Globus pallidus (tissue), 1 donor: ENCODE data around the gene ASCL5.
A peak's percentile ranks its signal among the peaks of the same experiment; 100 is the strongest.
"Not testable (repeated sequence)": the region's sequence is repeated elsewhere in the genome, so short reads cannot be mapped to it uniquely, and the experiment has no call there.

Experiments
- DNase-seq: peaks from one replicate; pipeline ENCODE4 v3.0.0-alpha.2; 2015; ENCODE audit warnings: low spot score

ASCL5 gene, protein sequence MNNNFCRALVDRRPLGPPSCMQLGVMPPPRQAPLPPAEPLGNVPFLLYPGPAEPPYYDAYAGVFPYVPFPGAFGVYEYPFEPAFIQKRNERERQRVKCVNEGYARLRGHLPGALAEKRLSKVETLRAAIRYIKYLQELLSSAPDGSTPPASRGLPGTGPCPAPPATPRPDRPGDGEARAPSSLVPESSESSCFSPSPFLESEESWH

DNA sequence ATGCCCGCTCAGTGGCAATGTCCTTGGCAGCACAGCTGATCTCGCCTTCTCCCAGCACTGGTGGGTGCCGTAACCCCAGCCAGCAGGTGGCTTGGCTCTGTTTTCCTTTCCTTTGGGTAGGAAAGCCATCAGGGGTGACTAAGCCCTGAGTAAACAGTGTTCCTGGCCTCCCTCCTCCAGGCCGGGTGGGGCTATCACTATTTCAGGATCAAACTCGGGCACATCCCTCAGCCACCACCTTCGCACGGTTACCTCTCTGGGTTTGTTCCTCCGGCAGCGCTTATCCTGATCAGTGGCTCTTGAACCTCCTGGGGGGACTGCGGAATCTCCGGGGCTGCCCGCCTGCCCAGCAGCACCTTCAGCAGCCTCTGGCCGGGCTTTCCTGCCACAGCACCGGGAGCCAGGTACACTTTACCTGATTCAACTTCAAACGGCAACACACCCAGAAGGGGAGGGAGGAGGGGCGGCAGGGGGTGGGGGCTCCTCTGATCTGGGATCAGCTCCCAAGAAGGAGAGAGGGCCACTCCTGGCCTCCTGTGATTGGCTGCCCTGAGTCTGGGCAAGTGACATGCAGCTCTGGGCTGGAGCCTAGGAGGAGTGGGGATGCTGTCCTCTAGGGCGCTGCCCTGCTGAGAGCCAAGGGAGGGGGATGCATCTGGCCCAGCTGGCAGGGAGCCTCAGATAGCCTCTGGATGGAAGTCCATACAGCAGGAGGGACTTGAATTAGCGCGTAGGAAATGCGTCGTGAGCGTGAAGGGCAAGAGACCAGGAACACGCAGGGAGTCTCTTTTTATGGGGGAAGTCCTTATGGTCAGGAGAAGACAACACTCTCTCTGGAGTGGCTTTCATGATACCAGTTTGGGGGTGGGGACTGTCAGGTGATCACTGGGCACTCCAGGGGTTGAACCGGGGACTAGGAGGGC is at the start of gene ASCL5:
Gene ASCL5 (minus strand): TSS at position 353 of the 923 bp plus-strand sequence. CDS start 11,812 bp downstream, outside the sequence.
- no peak for DNase-seq

DNA sequence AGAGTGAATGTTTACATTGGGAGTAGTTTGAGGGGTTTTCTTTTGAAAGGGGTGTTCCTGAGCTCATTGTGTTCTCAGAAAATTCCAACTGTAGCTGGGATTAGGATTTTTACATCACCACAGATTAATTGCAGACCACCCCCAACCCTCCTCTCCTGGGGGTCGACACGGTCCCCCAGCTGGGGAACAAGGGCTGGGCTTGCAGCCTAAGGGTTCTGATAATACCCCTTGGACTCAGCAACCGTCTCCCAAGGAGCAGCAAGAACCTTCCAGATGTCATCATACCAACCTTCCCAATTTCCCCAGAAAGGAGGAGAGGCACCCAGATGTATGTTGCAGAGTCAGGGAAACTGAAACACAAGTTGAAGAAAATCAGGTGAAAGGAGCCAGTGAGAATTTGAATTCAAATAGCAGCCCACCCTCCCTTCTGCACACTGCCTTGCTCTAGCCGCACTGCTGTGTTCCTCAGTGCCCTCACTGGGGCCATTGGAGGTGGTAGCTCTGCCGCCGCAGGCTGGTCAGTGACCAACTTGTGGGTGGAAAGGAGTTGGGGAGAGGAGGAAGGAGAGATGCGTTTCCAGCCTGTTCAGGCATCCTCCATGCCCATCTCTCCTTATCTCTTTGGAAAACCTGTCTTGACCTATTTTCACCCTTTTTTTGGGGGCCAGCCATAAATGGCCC is 49.0 kb upstream of the ASCL5 start:
- no peak for DNase-seq

DNA sequence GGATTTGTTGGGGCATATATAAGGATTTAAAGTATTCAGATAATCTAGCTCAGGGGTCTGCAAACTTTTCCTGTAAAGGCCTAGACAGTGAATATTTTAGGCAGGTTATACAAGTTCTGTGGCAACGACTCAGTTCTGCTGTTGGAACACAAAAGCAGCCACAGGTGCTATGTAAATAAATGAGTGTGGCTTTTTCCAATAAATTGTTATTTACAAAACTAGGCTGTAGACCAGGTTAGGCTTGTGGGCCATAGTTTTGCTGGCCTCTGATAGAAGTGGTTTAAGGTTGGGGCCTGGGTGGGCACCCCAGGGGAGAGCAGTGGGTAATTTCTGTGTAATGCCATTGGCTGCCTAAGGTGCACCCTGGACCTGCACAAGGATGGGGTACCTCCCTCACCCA is 46.8 kb upstream of the ASCL5 start:
- no peak for DNase-seq

DNA sequence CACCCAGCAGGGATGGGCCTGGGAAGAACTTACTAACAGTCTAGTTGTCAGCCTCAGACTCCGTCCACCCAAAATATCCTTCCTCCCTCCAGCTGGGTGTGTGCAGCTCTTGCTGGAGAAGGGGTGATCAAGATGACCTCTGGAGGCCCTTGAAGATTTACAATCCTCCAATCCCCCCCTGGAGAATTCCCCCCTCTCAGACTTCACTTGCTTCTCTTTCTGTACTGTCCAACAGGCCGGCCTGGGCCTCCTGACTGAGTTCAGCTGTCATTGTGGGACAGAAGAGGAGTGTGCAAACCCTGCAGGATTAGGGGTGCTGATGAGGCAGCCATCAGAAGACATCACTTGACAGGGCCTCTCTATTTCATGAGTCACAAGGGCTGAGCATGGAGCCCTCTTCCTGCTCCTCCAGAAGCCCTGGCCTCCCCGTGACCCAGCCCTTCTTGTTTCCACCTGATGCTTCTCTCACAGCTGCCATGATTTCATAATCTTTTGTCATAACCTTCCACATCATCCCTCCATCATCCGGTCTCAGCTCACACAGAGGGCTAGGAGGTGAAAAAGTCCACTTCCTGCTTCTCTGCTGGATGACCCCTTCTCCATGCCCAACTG is 46.1 kb upstream of the ASCL5 start:
- no peak for DNase-seq

DNA sequence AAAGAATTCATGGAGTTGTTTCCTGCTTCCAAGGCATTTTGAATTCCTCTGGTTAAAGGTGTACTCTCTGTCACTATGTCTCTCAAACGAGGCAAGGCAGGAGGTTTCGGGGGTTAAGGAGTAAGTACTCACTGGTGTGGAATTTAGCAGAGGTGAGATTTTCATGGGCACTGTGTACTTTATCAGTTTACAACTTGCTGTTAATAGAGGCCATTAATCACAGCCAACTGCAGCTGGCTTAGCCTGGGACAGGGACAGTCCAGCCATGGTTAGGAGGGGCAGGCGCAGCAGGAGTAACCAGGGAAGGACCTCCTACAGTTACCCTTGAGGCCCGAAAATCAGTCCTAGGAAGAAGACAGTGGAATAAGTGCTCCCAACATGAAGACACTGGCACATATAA is 45.3 kb upstream of the ASCL5 start:
- DNase-seq, result no peak

DNA sequence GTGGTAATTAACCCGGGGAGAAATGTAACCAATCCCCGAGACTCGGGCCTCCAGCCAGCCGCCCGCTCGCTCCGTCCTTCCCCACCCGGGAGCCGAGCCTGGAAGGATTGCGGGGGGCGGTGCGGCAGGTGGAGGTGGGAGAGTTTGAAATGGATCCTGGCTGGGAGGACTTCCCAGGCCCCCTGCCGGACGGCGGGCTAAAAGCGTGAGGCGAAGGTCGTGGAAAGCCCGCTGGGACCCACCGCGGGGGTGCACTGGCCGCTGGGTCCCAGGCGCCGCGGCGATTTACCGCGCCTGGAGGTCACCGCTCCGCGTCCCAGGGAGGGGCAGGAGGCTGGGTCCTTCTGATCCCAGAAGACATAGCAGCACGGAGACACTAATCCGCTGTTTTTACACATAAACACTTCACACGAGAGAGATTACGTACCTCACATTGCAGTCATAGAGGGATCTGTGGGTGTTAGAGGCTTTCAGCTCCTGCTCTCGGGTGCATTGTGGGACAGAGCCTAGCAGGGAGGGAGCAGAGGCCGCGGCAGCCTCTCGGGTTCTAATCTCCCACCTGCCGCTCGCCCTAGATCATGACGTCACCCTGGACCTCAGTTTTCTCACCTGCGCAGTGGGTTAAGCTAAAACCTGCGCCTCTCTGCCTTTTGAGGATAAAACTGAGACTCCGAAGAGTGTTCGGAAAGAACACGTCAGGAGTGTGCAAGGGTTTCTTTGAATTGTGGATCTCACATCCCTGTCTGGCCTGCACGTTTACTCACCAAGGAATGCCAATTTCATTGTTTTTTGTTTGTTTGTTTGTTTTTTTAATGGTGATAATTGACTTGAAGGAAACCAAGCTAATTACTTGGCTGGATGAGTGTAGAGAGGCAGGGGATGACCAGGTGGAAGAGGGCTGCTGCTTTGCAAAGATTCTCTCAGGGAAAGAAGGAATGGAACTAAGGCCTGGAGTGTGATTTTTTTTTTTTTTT is 44.4 kb upstream of the ASCL5 start:
- DNase-seq, result no peak

DNA sequence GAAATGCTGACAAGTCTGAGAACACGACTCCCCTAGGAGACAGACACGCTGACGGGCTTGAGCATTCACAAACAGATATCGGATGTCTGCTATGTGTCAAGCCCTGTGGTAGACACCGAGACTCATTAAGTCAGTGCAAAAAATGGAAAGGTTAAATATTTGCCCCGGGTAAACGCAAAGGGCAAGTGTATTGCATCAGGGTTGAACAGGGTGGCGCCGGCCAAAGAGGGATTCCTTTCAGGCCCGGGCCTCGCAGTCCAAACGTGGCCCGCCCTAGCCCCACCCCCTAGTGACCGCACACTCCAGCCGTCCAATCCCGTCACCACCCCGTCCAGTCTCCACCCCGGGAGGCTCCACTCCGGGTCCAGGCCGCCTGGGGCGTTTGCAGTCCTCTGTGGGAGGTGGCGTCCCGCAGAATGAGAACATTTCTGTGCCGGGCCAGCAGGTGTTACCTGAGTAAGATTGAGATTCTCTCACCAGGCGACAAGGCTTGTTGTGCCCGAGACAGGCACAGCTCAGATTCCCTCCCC is 43.6 kb upstream of the ASCL5 start:
- DNase-seq, result peak; percentile 91

DNA sequence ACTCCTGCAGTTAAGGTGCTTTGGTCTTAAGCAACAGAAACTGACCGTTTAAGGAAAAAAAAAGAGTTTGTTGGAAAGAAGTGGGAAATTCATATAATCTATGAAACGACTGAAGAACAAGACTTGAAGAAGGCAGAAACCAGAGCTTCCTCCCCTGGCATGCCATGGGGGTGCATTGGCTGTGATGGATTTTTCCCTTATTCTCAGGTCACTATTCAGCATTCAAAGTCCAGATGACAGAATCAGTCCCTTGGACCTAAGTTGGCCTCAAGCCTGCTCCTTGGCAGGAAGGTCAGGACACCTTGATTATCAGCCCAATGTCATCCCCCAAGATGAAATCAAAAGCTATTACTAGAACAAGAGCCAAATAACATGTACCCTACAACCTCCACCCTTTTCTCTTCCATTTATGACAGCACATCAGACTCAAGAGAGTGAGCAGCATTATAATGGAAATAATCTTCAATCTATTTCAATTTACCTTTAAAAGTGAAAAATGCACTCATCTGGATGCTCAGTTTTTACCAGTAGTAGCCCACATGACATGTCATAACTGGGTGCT is 43.1 kb upstream of the ASCL5 start:
- DNase-seq, result peak; percentile 7

DNA sequence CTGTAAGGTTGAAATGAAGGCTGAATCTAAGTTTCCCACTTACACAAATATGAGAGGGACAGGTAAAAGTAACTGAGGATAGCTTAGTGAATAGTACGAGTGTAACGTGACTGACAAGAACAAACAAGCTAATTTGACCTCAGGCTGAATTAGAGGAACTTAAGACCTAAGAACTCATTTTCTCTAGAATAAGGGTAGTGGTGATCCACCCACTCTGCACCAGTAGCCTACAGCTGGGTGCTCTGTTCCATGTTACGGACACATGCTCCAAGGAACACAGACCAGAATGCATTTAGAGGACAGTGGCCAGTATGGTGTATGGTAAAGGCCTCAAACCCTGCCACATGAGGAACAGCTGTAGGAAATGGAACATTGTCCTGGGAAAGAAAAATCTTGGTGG is 42.2 kb upstream of the ASCL5 start:
- no peak for DNase-seq

DNA sequence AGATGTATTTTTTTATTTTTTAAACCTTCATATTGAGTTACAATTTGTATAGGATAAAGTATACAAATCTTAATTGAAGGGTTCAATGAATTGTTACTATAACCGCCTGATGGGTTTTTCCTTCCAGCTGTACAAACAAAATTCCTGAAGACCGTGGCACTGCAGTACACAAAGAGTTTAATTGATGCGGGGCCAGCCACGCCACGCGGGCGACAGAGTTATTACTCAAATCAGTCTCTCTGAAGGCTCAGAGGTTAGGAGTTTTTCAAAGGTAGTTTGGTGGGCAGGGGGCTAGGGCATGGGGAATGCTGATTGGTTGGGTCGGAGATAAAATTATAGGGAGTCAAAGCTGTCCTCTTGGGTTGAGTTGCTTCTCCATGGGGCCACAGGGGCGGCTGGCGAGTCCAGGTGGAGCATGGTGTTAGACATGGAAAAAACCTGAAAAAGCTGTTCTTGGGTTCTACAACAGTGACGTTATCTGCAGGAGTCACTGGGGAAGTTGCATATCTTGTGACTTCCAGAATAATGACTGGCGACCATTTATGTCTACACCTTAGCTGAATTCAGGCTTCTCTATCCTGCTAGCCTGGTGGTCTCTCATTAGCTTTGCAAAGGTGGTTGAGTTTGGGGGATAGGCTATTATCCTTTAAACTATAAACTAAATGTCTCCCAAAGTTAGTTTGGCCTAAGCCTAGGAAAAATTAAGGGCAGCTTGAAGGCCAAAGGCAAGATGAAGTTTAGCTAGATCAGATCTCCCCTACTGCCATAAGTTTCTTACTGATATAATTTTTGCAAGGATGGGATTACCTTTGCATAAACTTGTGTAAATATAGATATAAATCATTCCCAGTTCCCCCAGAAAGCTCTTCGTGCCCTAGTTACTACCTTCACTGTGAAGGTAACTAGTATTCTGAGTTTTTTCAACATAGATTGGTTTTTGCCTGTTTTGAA is 40.3 kb upstream of the ASCL5 start:
- DNase-seq, result no peak

DNA sequence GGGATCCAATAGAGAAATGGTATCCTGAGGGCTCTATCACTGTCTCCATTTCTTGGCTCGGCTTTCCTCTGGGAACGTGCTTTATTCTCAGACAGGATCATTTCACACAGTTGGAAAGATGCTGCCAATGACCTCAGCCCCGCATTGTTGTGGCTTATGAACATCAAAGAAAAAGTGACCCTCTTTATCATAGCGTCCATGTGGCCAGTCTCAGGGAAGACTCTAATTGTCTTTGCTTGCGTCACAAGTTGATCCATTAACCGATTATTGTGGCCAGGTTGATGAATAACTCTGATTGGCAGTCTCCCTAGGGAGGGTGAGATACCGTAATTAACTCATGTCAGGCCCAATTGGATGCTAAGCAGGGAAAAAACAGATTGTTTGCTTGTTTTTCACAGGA is 37.7 kb upstream of the ASCL5 start:
- DNase-seq, result no peak

DNA sequence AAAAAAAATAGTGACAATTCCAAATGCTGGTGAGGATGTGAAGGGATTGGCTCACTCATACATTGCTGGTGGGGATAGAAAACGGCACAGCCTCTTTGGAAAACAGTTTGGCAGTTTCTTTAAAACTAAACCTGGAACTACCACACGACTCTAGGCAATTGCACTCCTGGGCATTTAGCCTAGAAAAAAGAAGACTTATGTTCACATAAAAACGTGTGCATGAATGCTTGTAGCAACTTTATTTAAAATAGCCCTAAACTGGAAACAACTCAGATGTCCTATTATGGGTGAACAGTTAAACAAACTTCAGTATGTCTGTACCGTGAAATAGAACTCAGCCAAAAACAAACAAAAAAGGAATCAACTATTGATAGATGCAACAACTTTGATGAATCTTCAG is 36.7 kb upstream of the ASCL5 start:
- DNase-seq, result no peak

DNA sequence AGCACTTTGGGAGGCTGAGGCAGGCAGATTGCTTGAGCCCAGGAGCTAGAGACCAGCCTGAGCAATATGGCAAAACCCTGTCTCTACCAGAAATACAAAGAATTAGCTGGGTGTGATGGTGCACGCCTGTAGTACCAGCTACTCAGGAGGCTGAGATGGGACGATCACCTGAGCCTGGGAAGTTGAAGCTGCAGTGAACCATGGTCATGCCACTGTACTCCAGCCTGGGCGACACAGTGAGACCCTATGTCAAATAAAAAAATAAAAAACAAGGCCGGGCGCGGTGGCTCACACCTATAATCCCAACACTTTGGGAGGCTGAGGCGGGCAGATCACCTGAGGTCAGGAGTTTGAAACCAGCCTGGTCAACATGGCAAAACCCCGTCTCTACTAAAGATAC is 36.1 kb upstream of the ASCL5 start:
- not testable (repeated sequence) for DNase-seq

DNA sequence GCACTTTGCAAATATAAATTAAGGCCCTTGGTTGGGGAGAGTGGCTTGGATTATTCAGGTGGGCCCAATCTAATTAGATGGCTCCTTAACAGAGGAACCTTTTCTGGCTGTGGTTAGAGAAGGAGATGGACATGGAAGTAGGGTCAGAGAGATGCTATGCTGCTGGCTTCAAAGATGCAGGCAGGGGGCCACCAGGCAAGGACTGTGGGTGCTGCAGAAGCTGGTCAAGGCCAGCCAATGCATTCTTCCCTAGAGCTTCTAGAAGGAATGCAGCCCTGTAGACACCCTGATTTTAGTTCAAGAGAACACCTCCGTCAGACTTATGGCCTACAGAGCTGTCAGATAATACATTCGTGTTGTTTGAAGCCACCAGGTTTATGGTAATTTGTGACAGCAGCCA is 31.0 kb upstream of the ASCL5 start:
- DNase-seq, result no peak

DNA sequence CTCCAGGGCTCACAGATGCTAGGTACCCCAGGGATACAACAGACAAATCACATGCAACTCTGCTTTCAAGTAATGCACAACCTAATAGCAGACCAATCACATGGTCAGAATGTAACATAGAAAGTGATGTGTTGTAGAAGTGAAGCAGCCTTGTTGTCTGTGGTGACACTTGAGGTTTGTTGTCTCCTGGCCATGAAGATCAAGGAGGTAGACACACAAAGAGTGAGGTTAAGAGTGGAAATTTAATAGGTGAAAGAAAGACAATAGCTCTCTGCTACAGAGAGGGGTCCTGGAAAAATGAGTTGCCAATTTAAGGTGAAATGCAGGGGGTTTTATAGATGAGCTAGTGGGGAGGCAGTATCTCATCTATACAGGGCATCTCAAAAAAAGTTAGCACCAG is 29.8 kb upstream of the ASCL5 start:
- DNase-seq, result no peak

DNA sequence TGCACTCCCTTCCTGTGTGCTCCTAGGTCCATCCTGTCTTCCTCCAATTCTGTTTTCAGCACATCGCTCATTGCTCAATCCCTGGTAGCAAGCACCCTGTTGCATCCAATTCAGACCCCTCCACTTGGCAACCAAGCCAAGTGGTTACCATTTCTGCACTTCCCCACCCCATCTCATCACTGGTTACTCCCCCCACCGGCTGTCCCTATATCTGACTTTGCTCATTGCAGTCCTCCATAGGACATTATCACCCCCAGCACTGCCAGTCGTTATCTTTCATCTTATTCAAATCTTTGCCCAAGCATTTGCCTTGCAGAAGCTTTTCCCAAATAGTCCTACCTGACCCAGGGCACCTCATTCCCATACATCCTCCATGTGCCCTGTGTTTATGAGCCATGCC is 29.4 kb upstream of the ASCL5 start:
- DNase-seq, result no peak

DNA sequence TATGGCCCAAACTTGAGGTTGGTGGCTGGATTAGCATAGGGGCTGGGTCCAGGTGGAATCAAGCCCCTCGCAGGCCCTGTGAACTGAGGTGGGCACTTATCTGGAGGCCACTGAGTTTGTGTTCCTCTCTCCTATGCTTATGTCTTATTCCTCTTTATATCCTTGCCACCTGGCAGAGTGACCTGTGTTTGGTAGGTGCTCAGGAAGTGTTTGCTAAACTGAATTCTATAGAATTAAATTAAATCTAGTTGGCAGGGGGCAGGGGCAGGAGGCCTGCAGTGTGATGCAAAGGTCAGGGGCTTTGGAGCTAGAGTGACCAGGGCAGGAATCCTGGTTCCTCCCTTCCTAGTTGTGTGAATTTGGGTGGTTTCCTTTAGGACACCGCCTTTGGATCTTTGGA is 28.4 kb upstream of the ASCL5 start:
- no peak for DNase-seq

DNA sequence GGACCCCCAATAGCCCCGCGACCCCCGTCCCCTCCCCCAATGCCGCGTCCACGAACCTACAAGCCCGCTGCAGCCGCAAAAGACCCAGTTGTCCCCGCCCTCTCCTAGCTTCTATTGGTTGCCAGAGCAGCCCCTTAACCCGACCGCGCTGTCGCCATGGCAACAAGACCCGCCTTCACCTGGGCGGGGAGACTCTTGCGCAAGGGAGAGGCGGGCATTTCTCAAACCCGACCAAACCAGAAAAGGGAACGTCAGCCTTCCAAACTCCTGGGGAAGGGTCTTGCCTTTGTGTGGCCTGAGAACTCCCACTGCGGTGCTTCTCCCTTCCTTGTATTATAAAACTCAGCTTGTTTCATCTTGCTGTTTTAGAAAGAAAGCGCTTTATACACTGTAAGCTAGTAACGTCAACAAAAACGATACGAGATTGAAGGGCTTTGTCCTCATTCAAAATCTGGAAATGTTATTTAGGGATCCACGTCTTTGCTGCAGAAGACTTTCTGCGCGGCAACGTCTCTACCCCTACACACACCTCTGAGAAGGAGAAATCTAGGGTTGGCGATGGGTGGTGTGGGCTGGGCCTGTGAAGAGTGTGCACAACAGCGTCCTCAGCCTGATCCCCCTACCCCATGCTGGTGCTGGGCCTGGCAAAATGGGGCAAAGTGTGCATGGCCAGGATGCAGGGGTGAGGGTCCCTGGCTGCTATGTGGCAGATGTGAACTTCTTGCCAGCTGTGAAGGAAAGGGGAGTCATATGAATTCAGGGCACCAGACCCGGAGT is 27.6 kb upstream of the ASCL5 start, which contains the start of gene TMEM9:
Gene TMEM9 (minus strand): TSS at position 86 of the 777 bp plus-strand sequence. CDS start 551 bp downstream, outside the sequence.
- peak; percentile 96 for DNase-seq
